NOMO-1 treated with dmso at 0.1 percent for 144 hours (cell line): Measurements from ENCODE around the gene RANBP9.

Source experiments
- DNase-seq: peaks from one replicate; lab custom pipeline; 2025; ENCODE audit not compliant: unreplicated experiment; lab: John Stamatoyannopoulos, UW

The RANBP9 gene

GRCh38 chr6:13711733-13712598, at the start of gene RANBP9:
TSS of gene RANBP9 (minus strand) at chr6:13711835. CDS start at chr6:13711505, 330 bp downstream.
- DNase-seq, result peak; percentile 89

GRCh38 chr6:13760307-13761304, 49.0 kb upstream of the RANBP9 start:
- DNase-seq, result no peak

GRCh38 chr6:13759025-13759424, 47.4 kb upstream of the RANBP9 start:
- DNase-seq, result no peak

- no peak for DNase-seq
These were observed 43.0 kb upstream of the RANBP9 start for GRCh38 chr6:13754644-13755043.

GRCh38 chr6:13743736-13744127, 32.1 kb upstream of the RANBP9 start:
- DNase-seq, result no peak

GRCh38 chr6:13742961-13743735, 31.5 kb upstream of the RANBP9 start:
- DNase-seq, result no peak

- DNase-seq, result no peak
These were observed 29.7 kb upstream of the RANBP9 start for GRCh38 chr6:13741365-13741764.

- DNase-seq, result no peak
These were observed 23.4 kb upstream of the RANBP9 start for GRCh38 chr6:13735031-13735430.

GRCh38 chr6:13733178-13733887, 21.7 kb upstream of the RANBP9 start:
- DNase-seq, result no peak

GRCh38 chr6:13730704-13731103, 19.1 kb upstream of the RANBP9 start:
- DNase-seq, result no peak

GRCh38 chr6:13729891-13730290, 18.3 kb upstream of the RANBP9 start:
- DNase-seq, result no peak

GRCh38 chr6:13725570-13725969, 13.9 kb upstream of the RANBP9 start:
- DNase-seq, result no peak

GRCh38 chr6:13725052-13725451, 13.4 kb upstream of the RANBP9 start:
- DNase-seq, result no peak

GRCh38 chr6:13724182-13724581, 12.5 kb upstream of the RANBP9 start:
- no peak for DNase-seq

GRCh38 chr6:13722880-13723279, 11.2 kb upstream of the RANBP9 start:
- no peak for DNase-seq

- DNase-seq, result no peak
These were observed 6.5 kb upstream of the RANBP9 start for GRCh38 chr6:13718123-13718458.

GRCh38 chr6:13716955-13717295, 5.3 kb upstream of the RANBP9 start:
- no peak for DNase-seq

GRCh38 chr6:13716225-13716954, 4.8 kb upstream of the RANBP9 start:
- no peak for DNase-seq

GRCh38 chr6:13715444-13715883, 3.8 kb upstream of the RANBP9 start:
- peak; percentile 13 for DNase-seq

- no peak for DNase-seq
These were observed 914 bp upstream of the RANBP9 start for GRCh38 chr6:13712599-13712898.
